GM19372 (cell line): ENCODE results near the gene PPIC.

ENCODE experiments used
- ATAC-seq: cut with Tn5 transposase; IDR thresholded peaks from one replicate; pipeline ENCODE4 v1.9.1; 2021; ENCODE audit warnings: mild to moderate bottlenecking, low read depth, moderate library complexity; ENCODE audit not compliant: unreplicated experiment

The PPIC gene

GRCh38 chr5:123036391-123037103 lies at the start of gene PPIC:
Gene PPIC (minus strand): TSS chr5:123036725. CDS start chr5:123036625, 100 bp downstream.
- ATAC-seq, result peak; percentile 44

DNA sequence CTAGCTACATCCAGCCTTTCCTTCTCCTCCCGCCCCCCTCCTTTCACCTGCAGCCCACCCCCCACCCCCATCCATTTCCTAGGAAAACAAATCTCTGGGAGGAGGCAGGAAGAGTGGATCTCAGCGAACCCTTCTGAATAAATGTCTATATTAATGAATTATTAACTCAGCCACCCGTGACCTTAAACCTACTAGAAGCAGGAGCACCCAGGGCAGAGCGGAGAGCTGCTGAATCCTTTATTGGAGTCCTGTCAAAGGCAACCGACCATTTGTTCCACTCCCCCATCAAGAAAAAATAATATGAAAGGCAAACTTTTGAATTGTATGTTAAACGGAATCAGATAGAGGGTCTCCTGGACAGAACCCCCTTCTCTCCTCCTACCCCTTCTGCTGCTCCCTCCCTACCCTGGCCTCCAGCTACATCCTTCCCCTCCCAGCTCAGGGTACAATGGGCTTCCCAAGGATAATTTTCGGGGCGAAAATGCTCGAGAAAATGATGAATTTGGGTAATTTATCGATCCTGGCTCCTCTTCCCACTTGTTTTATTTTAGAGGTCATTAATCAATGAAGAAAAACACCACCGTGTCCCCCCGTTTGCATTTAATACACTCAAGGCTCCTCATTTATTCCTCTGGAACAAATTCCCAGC lies 49.2 kb upstream of the PPIC start:
- ATAC-seq, result no peak

- ATAC-seq, result no peak
Observed at GRCh38 chr5:123084730-123085605, 48.4 kb upstream of the PPIC start.

- ATAC-seq, result no peak
Observed at GRCh38 chr5:123083298-123083697, 46.8 kb upstream of the PPIC start.

GRCh38 chr5:123080215-123080614 lies 43.7 kb upstream of the PPIC start:
- ATAC-seq, result no peak

- no peak for ATAC-seq
Observed at GRCh38 chr5:123075521-123076163, 39.1 kb upstream of the PPIC start.

GRCh38 chr5:123068368-123068938 lies 31.9 kb upstream of the PPIC start:
- ATAC-seq, result no peak

DNA sequence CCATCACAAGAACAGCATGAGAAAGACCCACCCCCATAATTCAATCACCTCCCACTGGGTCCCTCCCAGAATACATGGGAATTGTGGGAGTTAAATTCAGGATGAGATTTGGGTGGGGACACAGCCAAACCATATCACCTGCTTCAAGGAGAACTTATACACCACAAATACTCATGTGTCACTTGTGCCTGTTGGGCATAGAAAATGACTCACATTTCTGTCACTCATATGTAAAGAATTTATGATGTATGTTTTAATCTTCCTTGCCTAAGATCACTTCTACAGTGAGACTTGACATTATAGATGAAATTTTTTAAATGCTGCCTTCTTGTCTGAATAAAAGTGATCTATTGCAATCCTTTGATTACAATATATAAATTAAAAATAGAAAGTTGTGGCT lies 29.5 kb upstream of the PPIC start:
- no peak for ATAC-seq

- ATAC-seq, result no peak
Observed at GRCh38 chr5:123059455-123059854, 22.9 kb upstream of the PPIC start.

DNA sequence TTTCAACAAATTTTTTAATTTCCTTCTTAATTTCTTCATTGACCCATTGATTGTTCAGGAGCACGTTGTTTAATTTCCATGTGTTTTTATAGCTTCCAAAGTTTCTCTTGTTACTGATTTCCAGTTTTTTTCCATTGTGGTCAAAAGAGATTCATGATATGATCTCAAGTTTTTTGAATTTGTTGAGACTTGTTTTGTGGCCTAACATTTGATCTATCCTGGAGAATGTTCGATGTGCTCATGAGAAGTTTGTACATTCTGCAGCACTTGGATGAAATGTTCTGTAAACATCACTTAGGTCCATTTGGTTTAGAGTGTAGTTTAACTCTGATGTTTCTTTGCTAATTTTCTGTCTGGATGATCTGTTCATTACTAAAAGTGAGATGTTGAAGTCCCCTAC lies 14.7 kb upstream of the PPIC start:
- ATAC-seq, result no peak

GRCh38 chr5:123047706-123048105 lies 11.2 kb upstream of the PPIC start:
- no peak for ATAC-seq

DNA sequence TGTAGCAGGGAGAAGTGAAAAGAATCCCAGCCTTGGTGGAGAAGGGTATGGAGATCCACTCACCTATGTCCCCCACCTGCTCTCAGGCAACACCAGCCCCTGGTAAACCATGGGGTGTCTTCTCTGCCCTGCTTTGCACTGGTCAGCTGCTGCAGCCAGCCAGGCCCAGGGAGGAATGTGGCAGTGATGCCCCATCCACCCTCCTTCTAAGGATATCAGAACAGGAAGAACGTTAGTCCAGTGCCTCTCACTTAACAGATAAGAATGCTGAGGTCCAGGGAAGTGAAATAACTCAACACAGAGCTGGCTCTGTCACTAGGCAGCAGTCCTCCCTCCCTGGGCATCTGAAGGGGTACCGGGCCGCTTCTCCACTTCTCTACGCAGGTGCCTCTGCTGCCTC lies 9.7 kb upstream of the PPIC start:
- ATAC-seq, result no peak

DNA sequence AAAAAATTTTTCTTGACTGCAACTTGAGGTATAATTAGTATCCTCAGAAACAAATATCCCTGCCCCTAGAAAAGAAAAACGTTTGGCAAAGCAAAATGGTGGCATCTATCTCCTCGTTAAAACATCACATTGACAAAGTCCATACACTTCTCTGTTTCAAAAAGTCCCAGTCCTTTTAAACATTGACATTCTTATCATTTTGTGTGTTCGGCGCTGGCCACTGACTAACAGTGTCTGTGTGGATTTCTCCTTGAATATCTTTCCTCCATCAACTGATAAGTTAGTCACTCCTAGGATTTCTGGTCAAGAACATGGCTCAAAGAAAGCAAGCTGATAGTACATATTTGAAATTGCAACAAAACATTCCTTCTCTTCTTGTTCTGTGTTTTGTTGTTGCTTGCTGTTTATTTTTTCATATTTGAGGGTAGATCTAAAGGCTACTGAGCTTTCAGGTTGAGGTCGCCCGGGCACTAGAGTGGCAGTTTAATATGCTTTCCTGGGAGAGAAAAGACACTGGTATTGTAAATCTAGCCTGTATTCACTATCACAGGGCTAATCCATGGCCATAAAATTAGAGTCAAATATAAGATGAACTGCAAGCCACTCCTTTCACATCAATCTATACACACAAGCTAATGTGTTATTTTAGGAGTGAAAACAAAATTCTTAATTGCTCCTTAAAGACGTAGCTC lies 8.5 kb upstream of the PPIC start:
- ATAC-seq, result no peak

- ATAC-seq, result no peak
Observed at GRCh38 chr5:123039673-123040072, 3.1 kb upstream of the PPIC start.

- no peak for ATAC-seq
Observed at GRCh38 chr5:123037104-123037418, 536 bp upstream of the PPIC start.

GRCh38 chr5:123035918-123036390 lies 571 bp downstream of the PPIC start:
- peak; percentile 5 for ATAC-seq

- ATAC-seq, result peak; percentile 44
Observed at GRCh38 chr5:123035360-123035917, 1.1 kb downstream of the PPIC start.

GRCh38 chr5:123033157-123033671 lies 3.3 kb downstream of the PPIC start:
- ATAC-seq, result no peak

DNA sequence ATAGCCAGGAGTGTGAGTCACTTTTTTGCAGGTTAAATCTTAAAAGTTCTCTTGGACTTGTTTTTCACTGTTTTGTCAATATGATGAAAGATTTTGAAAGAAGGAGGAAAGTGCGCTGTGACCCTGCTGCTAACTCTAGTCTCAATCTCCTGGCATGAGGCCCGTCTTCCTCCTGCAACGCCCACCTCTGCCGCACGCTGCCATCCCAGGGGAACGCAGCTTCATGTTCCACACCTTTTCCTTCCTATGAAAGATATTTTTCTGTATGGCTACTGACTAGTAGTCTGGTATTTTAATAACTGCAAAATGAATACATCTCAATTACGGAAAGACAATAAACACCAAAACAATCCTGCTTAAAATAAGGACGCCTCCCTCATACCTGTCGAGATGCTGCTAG lies 8.3 kb downstream of the PPIC start:
- no peak for ATAC-seq
